ENCODE measurements around the gene ACTN4.

ACTN4 gene

DNA sequence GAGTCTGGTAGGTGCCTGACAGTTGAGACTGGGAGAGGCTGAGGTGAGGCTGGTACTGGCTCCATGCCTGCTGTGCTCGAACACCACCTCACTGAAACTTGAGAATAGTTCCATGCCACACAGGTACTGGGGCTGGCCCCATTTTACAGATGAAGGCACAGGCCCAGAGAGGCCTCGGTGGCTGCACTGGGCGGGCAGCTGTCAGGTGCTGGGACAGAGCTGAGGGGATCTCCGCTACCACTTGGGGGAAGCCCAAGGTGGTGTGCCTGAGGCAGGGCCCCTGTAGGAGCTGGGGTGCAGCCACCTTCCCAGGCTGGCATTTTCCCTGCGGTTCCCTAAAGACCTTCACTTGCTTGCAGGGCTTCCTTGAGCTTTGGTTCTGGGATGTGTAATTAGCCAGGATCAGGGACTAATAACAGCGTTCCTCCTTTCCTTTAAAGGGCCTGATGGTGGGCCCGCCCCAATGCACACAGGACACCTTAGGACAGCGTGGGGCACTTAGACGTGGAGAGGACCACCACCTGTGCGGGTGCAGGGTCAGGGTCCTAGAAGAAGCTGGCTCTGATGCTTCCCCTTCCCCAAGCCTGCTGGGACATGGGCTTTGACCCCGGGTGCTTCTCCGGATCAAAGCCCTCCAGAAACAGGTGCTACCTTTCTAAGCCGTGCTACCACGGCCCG is 73.2 kb downstream of the ACTN4 start:
- no peaks in the 10 kb centered on the region for H3K4me1 ChIP-seq (ENCODE audit: control insufficient read depth, low read depth, low read length)
- H3K36me3 ChIP-seq (ENCODE audit: control insufficient read depth, low read depth, low read length), result peaks cover 81% of the 10 kb centered on the region
- no peak overlapping the region for H3K9ac ChIP-seq (ENCODE audit: low read length)
- no peaks in the 10 kb centered on the region for H3K9me3 ChIP-seq (ENCODE audit: control insufficient read depth, low read depth, low read length)
- no peak overlapping the region for H3K4me3 ChIP-seq (ENCODE audit: low read length)
- H3K27ac ChIP-seq (ENCODE audit: low read length), result no peak overlapping the region
- no peaks in the 10 kb centered on the region for H3K27me3 ChIP-seq (ENCODE audit: control insufficient read depth, insufficient read depth, low read length)

DNA sequence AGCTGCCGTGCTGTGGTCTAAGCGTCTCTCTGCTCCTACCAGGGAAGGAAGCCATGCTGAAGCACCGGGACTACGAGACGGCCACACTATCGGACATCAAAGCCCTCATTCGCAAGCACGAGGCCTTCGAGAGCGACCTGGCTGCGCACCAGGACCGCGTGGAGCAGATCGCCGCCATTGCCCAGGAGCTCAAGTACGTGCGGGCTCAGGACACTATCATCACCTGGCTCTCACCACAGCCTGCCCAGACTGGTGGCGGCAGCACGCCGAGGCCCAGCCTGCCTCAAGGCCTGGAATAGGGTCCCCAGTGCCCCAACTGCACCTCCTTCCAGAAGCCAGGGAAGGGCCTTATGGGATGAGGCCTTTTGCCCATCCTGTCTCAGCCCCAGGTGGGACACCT is 74.0 kb downstream of the ACTN4 start:
- H3K4me1 ChIP-seq (ENCODE audit: control insufficient read depth, low read depth, low read length), result no peaks in the 10 kb centered on the region
- no peak overlapping the region for H3K27ac ChIP-seq (ENCODE audit: low read length)
- no peaks in the 10 kb centered on the region for H3K27me3 ChIP-seq (ENCODE audit: control insufficient read depth, insufficient read depth, low read length)
- H3K36me3 ChIP-seq (ENCODE audit: control insufficient read depth, low read depth, low read length), result peaks cover 82% of the 10 kb centered on the region
- no peaks in the 10 kb centered on the region for H3K9me3 ChIP-seq (ENCODE audit: control insufficient read depth, low read depth, low read length)
- H3K9ac ChIP-seq (ENCODE audit: low read length), result no peak overlapping the region
- no peak overlapping the region for H3K4me3 ChIP-seq (ENCODE audit: low read length)

DNA sequence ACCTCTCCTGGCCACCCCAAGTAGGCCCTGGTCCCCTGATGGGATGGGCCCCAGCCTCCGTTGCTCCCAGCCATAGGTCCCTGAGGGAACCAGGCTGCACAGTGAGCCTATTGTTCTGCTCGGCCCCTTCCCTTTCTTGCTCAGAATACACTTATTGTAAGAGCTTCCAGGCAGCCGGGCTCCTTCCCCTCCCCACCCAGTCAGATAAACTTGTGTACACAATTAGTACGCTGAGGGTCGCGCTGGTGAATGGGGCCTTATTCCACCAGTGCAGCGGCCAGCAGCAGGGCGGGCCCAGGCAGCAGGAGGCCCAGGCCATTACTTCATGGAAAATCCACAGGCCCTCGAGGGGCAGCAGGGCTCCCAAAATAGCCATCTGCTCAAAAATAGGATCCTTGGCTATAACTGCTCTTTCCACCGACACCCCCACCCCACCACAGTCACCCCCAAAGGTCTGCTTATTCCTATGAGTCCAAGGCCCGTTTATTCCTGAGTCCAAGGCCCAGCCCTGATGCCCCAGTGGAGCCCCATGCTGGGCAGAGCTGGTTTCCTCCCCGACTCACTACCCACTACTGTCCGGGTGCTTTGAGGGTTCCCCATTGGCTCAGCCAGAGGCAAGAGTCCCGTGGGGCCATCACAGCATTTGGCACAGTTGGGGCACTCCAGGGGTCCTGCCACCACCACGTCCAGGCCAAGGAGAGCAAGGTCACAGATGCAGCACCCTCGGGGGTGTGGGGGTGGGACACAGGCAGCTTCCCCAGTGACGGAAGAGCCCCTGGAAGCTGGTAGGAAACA is 74.7 kb downstream of the ACTN4 start:
- Histone ChIP-seq H3K27me3 (ENCODE audit: control insufficient read depth, insufficient read depth, low read length) (no peaks in the 10 kb centered on the region), H3K4me1 (ENCODE audit: control insufficient read depth, low read depth, low read length) (no peaks in the 10 kb centered on the region), H3K9ac (ENCODE audit: low read length) (no peak overlapping the region), H3K36me3 (ENCODE audit: control insufficient read depth, low read depth, low read length) (peaks cover 83% of the 10 kb centered on the region), H3K27ac (ENCODE audit: low read length) (no peak overlapping the region), H3K4me3 (ENCODE audit: low read length) (no peak overlapping the region), H3K9me3 (ENCODE audit: control insufficient read depth, low read depth, low read length) (no peaks in the 10 kb centered on the region)

DNA sequence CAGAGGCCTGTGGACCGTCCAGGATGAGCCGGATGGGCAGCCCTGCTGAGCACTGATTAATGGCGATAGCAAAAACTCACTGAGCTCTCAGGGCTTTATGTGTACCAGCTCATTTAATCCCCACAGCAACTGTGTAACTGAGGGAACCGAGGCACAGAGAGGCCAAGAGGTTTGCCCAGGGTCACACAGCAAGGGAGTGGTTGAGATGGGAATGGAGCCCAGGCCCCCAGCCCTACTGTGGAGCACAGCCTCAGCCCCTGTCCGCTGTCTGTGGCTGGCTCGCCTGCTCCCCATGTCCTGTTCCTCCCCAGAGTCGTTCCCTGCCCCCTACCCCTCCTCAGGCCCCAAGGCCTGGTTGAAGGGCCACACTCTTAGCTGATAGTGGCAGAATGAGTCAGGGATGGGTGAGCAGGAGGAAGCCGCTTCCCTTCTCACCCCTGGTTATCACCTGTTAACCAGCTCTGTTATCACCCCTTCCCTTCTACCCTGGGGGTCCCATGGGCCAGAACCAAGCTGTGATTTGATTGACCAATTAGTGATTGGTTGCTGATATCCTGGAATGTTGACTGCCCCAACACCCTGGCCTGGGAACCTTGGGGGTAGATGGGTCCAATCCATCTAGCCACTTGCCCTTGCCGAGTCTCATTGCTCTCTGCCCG is 75.6 kb downstream of the ACTN4 start:
- Histone ChIP-seq H3K27me3 (ENCODE audit: control insufficient read depth, insufficient read depth, low read length) (no peaks in the 10 kb centered on the region), H3K27ac (ENCODE audit: low read length) (no peak overlapping the region), H3K9ac (ENCODE audit: low read length) (no peak overlapping the region), H3K4me1 (ENCODE audit: control insufficient read depth, low read depth, low read length) (no peaks in the 10 kb centered on the region), H3K36me3 (ENCODE audit: control insufficient read depth, low read depth, low read length) (peaks cover 82% of the 10 kb centered on the region), H3K4me3 (ENCODE audit: low read length) (no peak overlapping the region), H3K9me3 (ENCODE audit: control insufficient read depth, low read depth, low read length) (no peaks in the 10 kb centered on the region)

DNA sequence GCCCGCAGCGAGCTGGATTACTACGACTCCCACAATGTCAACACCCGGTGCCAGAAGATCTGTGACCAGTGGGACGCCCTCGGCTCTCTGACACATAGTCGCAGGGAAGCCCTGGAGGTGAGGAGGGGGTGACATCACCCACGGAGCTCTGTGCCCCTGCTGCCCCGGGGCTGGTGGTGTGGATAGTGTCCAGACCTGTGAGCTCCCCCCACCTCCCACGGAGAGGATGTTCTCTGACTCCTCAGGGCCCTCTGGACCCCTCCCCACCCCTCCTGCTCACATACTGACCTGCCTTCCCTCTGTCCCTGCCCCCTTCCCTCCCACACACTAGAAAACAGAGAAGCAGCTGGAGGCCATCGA is 76.1 kb downstream of the ACTN4 start:
- no peaks in the 10 kb centered on the region for H3K27me3 ChIP-seq (ENCODE audit: control insufficient read depth, insufficient read depth, low read length)
- no peaks in the 10 kb centered on the region for H3K4me1 ChIP-seq (ENCODE audit: control insufficient read depth, low read depth, low read length)
- no peak overlapping the region for H3K4me3 ChIP-seq (ENCODE audit: low read length)
- H3K9ac ChIP-seq (ENCODE audit: low read length), result no peak overlapping the region
- no peak overlapping the region for H3K27ac ChIP-seq (ENCODE audit: low read length)
- H3K36me3 ChIP-seq (ENCODE audit: control insufficient read depth, low read depth, low read length), result peaks cover 82% of the 10 kb centered on the region
- H3K9me3 ChIP-seq (ENCODE audit: control insufficient read depth, low read depth, low read length), result no peaks in the 10 kb centered on the region

DNA sequence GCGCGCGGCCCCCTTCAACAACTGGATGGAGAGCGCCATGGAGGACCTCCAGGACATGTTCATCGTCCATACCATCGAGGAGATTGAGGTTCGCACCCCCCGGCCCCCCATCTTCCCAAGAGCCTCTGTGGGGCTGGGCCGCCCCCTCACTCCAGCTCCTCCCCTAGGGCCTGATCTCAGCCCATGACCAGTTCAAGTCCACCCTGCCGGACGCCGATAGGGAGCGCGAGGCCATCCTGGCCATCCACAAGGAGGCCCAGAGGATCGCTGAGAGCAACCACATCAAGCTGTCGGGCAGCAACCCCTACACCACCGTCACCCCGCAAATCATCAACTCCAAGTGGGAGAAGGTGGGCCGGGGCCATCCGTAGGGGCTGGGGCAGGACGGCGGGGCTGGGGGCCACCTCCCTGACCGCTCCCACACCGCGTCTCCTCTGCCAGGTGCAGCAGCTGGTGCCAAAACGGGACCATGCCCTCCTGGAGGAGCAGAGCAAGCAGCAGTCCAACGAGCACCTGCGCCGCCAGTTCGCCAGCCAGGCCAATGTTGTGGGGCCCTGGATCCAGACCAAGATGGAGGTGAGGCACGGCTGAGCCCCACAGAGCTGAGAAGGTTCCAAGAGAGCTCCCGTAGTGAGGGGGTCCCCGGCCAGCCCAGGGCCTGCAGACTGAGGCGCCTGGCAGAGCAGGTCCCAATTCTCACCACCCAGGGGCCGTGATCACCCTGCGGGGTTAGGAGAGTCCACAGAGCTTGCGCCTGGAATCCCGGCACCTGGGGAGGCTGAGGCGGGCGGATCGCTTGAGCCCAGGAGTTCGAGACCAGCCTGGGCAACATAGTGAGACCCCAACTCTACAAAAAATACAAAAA is 76.8 kb downstream of the ACTN4 start:
- Histone ChIP-seq H3K36me3 (ENCODE audit: control insufficient read depth, low read depth, low read length) (peaks cover 82% of the 10 kb centered on the region), H3K4me3 (ENCODE audit: low read length) (no peak overlapping the region), H3K9me3 (ENCODE audit: control insufficient read depth, low read depth, low read length) (no peaks in the 10 kb centered on the region), H3K27ac (ENCODE audit: low read length) (no peak overlapping the region), H3K4me1 (ENCODE audit: control insufficient read depth, low read depth, low read length) (no peaks in the 10 kb centered on the region), H3K9ac (ENCODE audit: low read length) (no peak overlapping the region), H3K27me3 (ENCODE audit: control insufficient read depth, insufficient read depth, low read length) (no peaks in the 10 kb centered on the region)

DNA sequence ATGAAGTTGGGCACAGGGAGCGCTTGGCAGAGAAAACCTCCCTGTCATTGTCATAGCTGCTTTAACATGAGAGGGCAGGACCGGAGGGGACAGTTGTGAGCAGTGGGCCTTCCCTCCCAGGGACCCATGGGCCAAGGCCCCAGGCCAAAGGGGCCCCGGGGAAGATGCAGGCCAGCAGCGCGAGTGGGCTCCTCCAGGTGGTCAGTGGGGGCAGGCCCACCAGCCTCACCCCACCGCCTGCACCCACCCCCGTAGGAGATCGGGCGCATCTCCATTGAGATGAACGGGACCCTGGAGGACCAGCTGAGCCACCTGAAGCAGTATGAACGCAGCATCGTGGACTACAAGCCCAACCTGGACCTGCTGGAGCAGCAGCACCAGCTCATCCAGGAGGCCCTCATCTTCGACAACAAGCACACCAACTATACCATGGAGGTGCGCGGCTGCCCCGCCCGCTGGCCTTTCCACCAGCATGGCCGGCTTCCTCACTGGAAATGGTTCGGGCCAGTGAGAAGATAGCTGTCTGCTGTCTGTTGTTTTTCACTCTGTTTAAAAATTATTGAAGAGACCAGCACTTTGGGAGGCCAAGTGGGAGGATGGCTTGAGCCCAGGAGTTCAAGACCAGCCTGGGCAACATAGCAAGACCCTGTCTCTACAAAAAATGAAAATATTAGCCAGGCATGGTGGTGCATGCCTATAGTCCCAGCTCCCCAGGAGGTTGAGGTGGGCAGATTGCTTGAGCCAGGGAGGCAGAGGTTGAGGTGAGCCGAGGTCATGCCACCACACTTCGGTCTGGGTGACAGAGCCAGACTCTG is 78.2 kb downstream of the ACTN4 start:
- Histone ChIP-seq H3K27ac (ENCODE audit: low read length) (no peak overlapping the region), H3K4me3 (ENCODE audit: low read length) (no peak overlapping the region), H3K27me3 (ENCODE audit: control insufficient read depth, insufficient read depth, low read length) (no peaks in the 10 kb centered on the region), H3K9me3 (ENCODE audit: control insufficient read depth, low read depth, low read length) (no peaks in the 10 kb centered on the region), H3K9ac (ENCODE audit: low read length) (no peak overlapping the region), H3K36me3 (ENCODE audit: control insufficient read depth, low read depth, low read length) (peaks cover 73% of the 10 kb centered on the region), H3K4me1 (ENCODE audit: control insufficient read depth, low read depth, low read length) (no peaks in the 10 kb centered on the region)

DNA sequence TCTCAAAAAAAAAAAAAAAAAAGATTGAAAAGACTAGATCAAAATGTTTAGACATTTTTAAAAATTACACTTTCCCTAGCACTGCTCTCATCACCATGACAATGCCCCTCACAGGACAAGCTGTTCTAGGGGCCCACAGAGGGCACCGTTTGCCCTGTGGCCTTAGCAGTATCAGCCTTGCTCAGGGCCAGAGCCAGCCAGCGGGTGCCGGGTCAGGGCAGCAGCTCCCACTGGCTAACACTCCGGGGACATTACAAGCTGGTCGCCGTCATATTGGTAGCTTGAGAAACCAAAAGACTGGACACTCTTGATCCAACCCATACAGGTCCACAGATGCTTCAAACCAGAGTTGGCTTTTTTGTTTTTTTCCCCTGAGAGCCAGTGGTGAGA is 78.8 kb downstream of the ACTN4 start:
- H3K9ac ChIP-seq (ENCODE audit: low read length), result no peak overlapping the region
- no peak overlapping the region for H3K4me3 ChIP-seq (ENCODE audit: low read length)
- no peak overlapping the region for H3K27ac ChIP-seq (ENCODE audit: low read length)
- H3K4me1 ChIP-seq (ENCODE audit: control insufficient read depth, low read depth, low read length), result no peaks in the 10 kb centered on the region
- H3K9me3 ChIP-seq (ENCODE audit: control insufficient read depth, low read depth, low read length), result no peaks in the 10 kb centered on the region
- H3K27me3 ChIP-seq (ENCODE audit: control insufficient read depth, insufficient read depth, low read length), result no peaks in the 10 kb centered on the region
- H3K36me3 ChIP-seq (ENCODE audit: control insufficient read depth, low read depth, low read length), result peaks cover 73% of the 10 kb centered on the region

DNA sequence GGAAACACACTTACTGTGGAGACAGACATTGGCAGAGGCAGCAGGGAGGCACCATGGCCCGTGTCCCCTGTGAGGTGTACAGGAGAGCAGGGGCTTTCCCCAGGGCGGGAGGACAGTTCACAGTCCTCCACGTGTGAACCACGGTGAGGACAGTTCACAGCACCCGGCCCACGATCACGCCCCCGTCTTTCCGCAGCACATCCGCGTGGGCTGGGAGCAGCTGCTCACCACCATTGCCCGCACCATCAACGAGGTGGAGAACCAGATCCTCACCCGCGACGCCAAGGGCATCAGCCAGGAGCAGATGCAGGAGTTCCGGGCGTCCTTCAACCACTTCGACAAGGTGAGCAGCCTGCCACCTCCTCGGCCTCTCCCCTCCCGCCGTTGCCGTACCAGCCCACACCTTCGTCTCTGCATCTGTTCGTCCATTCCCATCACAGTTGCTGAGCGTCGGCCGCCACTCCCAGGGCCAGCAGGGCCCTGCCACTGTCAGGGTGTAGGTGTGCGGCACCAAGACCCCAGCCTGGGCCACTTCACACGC is 79.4 kb downstream of the ACTN4 start:
- H3K27me3 ChIP-seq (ENCODE audit: control insufficient read depth, insufficient read depth, low read length), result no peaks in the 10 kb centered on the region
- no peak overlapping the region for H3K4me3 ChIP-seq (ENCODE audit: low read length)
- no peak overlapping the region for H3K27ac ChIP-seq (ENCODE audit: low read length)
- H3K4me1 ChIP-seq (ENCODE audit: control insufficient read depth, low read depth, low read length), result no peaks in the 10 kb centered on the region
- H3K36me3 ChIP-seq (ENCODE audit: control insufficient read depth, low read depth, low read length), result peaks cover 71% of the 10 kb centered on the region
- H3K9ac ChIP-seq (ENCODE audit: low read length), result no peak overlapping the region
- no peaks in the 10 kb centered on the region for H3K9me3 ChIP-seq (ENCODE audit: control insufficient read depth, low read depth, low read length)

DNA sequence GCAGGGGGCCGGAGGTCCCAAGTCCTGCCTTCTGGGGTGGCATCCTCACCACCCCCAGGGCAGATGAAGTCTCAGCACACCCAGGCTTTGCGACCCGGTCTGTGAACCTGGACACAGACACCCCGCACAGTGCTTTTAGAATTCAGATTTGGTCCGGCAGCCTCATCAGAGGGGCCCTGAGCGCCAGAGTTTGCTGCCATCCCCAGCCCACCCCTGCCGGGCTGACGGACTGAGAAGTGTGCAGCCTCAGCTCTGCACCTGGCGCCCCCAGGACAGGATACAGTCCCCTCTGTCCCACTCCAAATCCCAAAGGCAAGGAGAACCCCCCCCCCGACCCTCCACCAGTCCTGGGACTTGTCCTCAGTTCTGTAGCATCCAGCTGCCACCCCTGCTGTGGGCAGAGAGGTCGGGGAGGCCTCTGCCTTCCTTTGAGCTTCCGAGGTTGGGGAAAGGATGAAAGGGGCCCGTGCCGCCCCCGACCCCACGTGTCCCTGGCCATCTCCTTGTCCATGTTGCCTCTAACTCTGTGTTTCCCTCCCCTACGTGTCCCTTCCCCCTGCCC is 79.9 kb downstream of the ACTN4 start:
- Histone ChIP-seq H3K4me3 (ENCODE audit: low read length) (no peak overlapping the region), H3K9me3 (ENCODE audit: control insufficient read depth, low read depth, low read length) (no peaks in the 10 kb centered on the region), H3K27me3 (ENCODE audit: control insufficient read depth, insufficient read depth, low read length) (no peaks in the 10 kb centered on the region), H3K27ac (ENCODE audit: low read length) (no peak overlapping the region), H3K4me1 (ENCODE audit: control insufficient read depth, low read depth, low read length) (no peaks in the 10 kb centered on the region), H3K36me3 (ENCODE audit: control insufficient read depth, low read depth, low read length) (peaks cover 65% of the 10 kb centered on the region), H3K9ac (ENCODE audit: low read length) (no peak overlapping the region)

Data from iPS-18a (cell line).